WTC11 (cell line): Measurements from ENCODE around the gene KNDC1. TPM values are rescaled to one million over a fixed set of nuclear protein-coding genes. Genes with fewer than 3 reads are reported as not detected.

Experiments used
- ATAC-seq: fragments of 200-7000 bp; cut with Tn5 transposase; 2 replicates; pipeline ENCODE4 v1.10.0; 2021; ENCODE audit warnings: mild to moderate bottlenecking, moderate library complexity
- CTCF ChIA-PET: fragments of 300-600 bp; sonication (Branson Sonifier 250); formaldehyde crosslinking; loops from one replicate; lab custom pipeline; 2021; ENCODE audit warnings: antibody characterized with exemption; lab: Charles Lee
- POLR2A ChIA-PET: fragments of 350-600 bp; sonication (Branson Sonifier 250); formaldehyde crosslinking; loops from one replicate; lab custom pipeline; 2021; ENCODE audit warnings: antibody characterized with exemption; lab: Charles Lee
- DNase-seq: peaks from one replicate; pipeline ENCODE4 v3.0.0; 2021; ENCODE audit warnings: low spot score
- H3K27ac Mint-ChIP-seq: 2 replicates; pipeline ENCODE4 v1.8.0; 2021; ENCODE audit warnings: mixed read lengths
- H3K27me3 Mint-ChIP-seq: 2 replicates; pipeline ENCODE4 v1.8.0; 2021; ENCODE audit warnings: low read depth, mild to moderate bottlenecking, moderate library complexity, mixed read lengths
- H3K36me3 Mint-ChIP-seq: 2 replicates; pipeline ENCODE4 v1.8.0; 2021; ENCODE audit warnings: mixed read lengths
- H3K4me1 Mint-ChIP-seq: 2 replicates; pipeline ENCODE4 v1.8.0; 2022; ENCODE audit warnings: mixed read lengths
- H3K4me3 Mint-ChIP-seq: 2 replicates; pipeline ENCODE4 v1.8.0; 2021; ENCODE audit warnings: mild to moderate bottlenecking, moderate library complexity, mixed read lengths
- H3K9me3 Mint-ChIP-seq: 2 replicates; pipeline ENCODE4 v1.8.0; 2021; ENCODE audit warnings: mixed read lengths
- ATF3 ChIP-seq: sonication (generic); formaldehyde crosslinking; conservative IDR thresholded peaks from 2 replicates; pipeline ENCODE4 v1.8.1; 2022; ENCODE audit warnings: mild to moderate bottlenecking, missing genetic modification reagents
- ESRRA ChIP-seq: sonication (generic); formaldehyde crosslinking; IDR thresholded peaks from 2 replicates; pipeline ENCODE4 v1.8.1; 2022; ENCODE audit warnings: mild to moderate bottlenecking, missing genetic modification reagents, borderline replicate concordance
- HMGA2 ChIP-seq: fragments of 250-450 bp; sonication (Bioruptor Pico); IDR thresholded peaks from 2 replicates; pipeline ENCODE4 v1.4.0; 2021; ENCODE audit warnings: mild to moderate bottlenecking, moderate library complexity
- JUN ChIP-seq: sonication (generic); formaldehyde crosslinking; IDR thresholded peaks from 2 replicates; pipeline ENCODE4 v1.8.0; 2023; ENCODE audit warnings: mild to moderate bottlenecking, missing genetic modification reagents
- NFATC4 ChIP-seq: fragments of 250-450 bp; sonication (Bioruptor Pico); IDR thresholded peaks from 2 replicates; pipeline ENCODE4 v1.9.0; 2021; ENCODE audit warnings: mild to moderate bottlenecking
- NFE2L1 ChIP-seq: sonication (generic); formaldehyde crosslinking; IDR thresholded peaks from 2 replicates; pipeline ENCODE4 v1.8.1; 2023; ENCODE audit warnings: missing genetic modification reagents
- SOX15 ChIP-seq: fragments of 250-450 bp; sonication (Bioruptor Pico); IDR thresholded peaks from 2 replicates; pipeline ENCODE4 v1.9.0; 2021; ENCODE audit warnings: mild to moderate bottlenecking
- SP1 ChIP-seq: sonication (generic); formaldehyde crosslinking; conservative IDR thresholded peaks from 2 replicates; pipeline ENCODE4 v1.8.1; 2022; ENCODE audit warnings: missing genetic modification reagents
- TCF7 ChIP-seq: sonication (generic); formaldehyde crosslinking; IDR thresholded peaks from 2 replicates; pipeline ENCODE4 v1.8.0; 2022; ENCODE audit warnings: mild to moderate bottlenecking, low read depth, missing genetic modification reagents, moderate library complexity
- TP53 ChIP-seq: sonication (generic); formaldehyde crosslinking; IDR thresholded peaks from 2 replicates; pipeline ENCODE4 v1.8.1; 2023; ENCODE audit warnings: mild to moderate bottlenecking, missing genetic modification reagents
- ZNF121 ChIP-seq: sonication (generic); formaldehyde crosslinking; IDR thresholded peaks from 2 replicates; pipeline ENCODE4 v1.8.0; 2023; ENCODE audit warnings: missing genetic modification reagents
- total RNA-seq: library from RNA; stranded (reverse); gene quantifications from 3 replicates; pipeline ENCODE4 v1.2.3, GENCODE V29; 2021
- TF ChIP-seq, protein P1 (sequence below): sonication (generic); formaldehyde crosslinking; IDR thresholded peaks from 2 replicates; pipeline ENCODE4 v1.8.0; 2022; ENCODE audit warnings: mild to moderate bottlenecking, missing genetic modification reagents
- TF ChIP-seq, protein P2 (sequence below): fragments of 250-450 bp; sonication (Bioruptor Pico); IDR thresholded peaks from 2 replicates; pipeline ENCODE4 v1.9.0; 2021; ENCODE audit warnings: mild to moderate bottlenecking
- TF ChIP-seq, protein P3 (sequence below): sonication (generic); formaldehyde crosslinking; IDR thresholded peaks from 2 replicates; pipeline ENCODE4 v1.8.1; 2022; ENCODE audit warnings: mild to moderate bottlenecking, moderate library complexity, missing genetic modification reagents
- TF ChIP-seq, protein P4 (sequence below): sonication (generic); formaldehyde crosslinking; IDR thresholded peaks from 2 replicates; pipeline ENCODE4 v1.8.0; 2022; ENCODE audit warnings: missing genetic modification reagents

The KNDC1 gene
- total RNA-seq, 1 experiment from 2014 or later, result 26.6 TPM

DNA sequence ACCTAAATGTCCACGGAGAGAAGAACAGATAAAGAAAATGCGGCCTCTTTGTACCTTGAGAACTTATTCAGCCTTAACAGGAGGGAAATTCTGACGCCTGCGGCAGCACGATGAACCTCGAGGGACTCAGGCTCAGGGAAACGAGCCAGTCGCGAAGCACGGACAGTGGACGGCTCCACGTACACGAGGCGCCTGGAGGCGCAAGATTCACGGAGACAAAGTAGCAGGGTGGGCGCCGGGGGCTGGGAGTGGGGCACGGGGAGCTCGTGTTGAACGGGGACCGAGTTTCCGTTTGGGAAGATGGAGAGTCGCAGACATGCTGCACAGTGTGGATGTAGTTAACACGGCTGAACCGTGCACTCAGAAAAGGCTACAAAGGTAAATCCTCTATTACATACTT lies 56.8 kb downstream of the KNDC1 start:
- H3K4me1 Mint-ChIP-seq, result peaks cover 10% of the 10 kb centered on the region
- no peak for ATAC-seq
- no peaks in the 10 kb centered on the region for H3K27me3 Mint-ChIP-seq
- H3K36me3 Mint-ChIP-seq, result peaks cover 13% of the 10 kb centered on the region
- peak overlapping the region; percentile 60; the same call in 1 of the 2 replicates for H3K27ac Mint-ChIP-seq
- no peak for TF ChIP-seq ESRRA (CRISPR knock-in tag)
- no peak for TF ChIP-seq HMGA2
- TF ChIP-seq SOX15 (CRISPR knock-in tag), result no peak
- TF ChIP-seq, protein P1, sequence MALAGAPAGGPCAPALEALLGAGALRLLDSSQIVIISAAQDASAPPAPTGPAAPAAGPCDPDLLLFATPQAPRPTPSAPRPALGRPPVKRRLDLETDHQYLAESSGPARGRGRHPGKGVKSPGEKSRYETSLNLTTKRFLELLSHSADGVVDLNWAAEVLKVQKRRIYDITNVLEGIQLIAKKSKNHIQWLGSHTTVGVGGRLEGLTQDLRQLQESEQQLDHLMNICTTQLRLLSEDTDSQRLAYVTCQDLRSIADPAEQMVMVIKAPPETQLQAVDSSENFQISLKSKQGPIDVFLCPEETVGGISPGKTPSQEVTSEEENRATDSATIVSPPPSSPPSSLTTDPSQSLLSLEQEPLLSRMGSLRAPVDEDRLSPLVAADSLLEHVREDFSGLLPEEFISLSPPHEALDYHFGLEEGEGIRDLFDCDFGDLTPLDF (CRISPR knock-in tag), result no peak
- no peak for TF ChIP-seq TP53
- TF ChIP-seq, protein P2, sequence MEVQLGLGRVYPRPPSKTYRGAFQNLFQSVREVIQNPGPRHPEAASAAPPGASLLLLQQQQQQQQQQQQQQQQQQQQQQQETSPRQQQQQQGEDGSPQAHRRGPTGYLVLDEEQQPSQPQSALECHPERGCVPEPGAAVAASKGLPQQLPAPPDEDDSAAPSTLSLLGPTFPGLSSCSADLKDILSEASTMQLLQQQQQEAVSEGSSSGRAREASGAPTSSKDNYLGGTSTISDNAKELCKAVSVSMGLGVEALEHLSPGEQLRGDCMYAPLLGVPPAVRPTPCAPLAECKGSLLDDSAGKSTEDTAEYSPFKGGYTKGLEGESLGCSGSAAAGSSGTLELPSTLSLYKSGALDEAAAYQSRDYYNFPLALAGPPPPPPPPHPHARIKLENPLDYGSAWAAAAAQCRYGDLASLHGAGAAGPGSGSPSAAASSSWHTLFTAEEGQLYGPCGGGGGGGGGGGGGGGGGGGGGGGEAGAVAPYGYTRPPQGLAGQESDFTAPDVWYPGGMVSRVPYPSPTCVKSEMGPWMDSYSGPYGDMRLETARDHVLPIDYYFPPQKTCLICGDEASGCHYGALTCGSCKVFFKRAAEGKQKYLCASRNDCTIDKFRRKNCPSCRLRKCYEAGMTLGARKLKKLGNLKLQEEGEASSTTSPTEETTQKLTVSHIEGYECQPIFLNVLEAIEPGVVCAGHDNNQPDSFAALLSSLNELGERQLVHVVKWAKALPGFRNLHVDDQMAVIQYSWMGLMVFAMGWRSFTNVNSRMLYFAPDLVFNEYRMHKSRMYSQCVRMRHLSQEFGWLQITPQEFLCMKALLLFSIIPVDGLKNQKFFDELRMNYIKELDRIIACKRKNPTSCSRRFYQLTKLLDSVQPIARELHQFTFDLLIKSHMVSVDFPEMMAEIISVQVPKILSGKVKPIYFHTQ, result no peak
- TF ChIP-seq TCF7 (CRISPR knock-in tag), result no peak
- TF ChIP-seq, protein P3, sequence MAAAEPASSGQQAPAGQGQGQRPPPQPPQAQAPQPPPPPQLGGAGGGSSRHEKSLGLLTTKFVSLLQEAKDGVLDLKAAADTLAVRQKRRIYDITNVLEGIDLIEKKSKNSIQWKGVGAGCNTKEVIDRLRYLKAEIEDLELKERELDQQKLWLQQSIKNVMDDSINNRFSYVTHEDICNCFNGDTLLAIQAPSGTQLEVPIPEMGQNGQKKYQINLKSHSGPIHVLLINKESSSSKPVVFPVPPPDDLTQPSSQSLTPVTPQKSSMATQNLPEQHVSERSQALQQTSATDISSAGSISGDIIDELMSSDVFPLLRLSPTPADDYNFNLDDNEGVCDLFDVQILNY (CRISPR knock-in tag), result no peak
- no peak for TF ChIP-seq ATF3 (CRISPR knock-in tag)
- no peak for TF ChIP-seq SP1 (CRISPR knock-in tag)
- no peak for TF ChIP-seq ZNF121 (CRISPR knock-in tag)
- no peak for TF ChIP-seq JUN
- TF ChIP-seq NFATC4 (CRISPR knock-in tag), result no peak
- CTCF ChIA-PET, result interaction anchor here (0.7 to 1.0 kb wide), 2 partner anchors 113 to 305 kb away, joined by 3 read pairs; no protein-coding TSS in a partner anchor
- DNase-seq, result no peak
- POLR2A ChIA-PET, result no interaction called here
- no peak overlapping the region for H3K4me3 Mint-ChIP-seq
- no peaks in the 10 kb centered on the region for H3K9me3 Mint-ChIP-seq

DNA sequence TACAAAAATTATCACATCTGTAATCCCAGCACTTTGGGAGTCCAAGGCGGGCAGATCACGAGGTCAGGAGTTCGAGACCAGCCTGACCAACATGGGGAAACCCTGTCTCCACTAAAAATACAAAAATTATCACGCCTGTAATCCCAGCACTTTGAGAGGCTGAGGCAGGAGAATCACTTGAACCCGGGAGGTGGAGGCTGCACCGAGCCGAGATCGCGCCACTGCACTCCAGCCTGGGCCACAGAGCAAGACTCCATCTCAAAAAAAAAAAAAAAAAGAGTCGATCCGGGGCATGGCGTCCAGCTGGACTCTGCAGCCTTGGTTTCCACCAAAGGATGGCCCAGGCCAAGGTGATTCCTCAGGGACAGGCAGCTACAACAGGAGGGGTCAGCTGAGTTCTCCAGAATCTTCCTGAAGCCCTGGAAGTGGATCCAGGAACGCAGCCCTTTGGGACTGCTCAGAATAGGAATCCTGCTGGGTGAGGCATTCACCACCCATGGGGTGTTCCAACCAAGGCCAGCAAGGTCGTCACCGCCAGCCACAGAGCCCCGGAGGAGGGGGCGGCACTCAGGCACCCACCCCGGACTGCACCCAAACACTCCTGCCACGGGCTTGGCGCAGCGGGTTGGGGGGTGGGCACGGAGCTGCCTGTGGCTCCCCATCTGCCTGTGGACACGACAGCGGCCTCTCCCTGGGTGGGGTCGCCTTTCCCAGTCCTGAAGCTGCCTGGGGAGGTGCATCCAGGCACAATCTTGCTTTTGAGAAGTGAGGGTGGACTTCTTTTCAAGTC lies 58.0 kb downstream of the KNDC1 start:
- peaks cover 8% of the 10 kb centered on the region; the same call in 1 of the 2 replicates for H3K36me3 Mint-ChIP-seq

More for the DNA sequence above, 58.0 kb downstream of the KNDC1 start:
- Mint-ChIP-seq H3K27me3 (no peaks in the 10 kb centered on the region), H3K27ac (no peak overlapping the region), H3K4me1 (peaks cover 10% of the 10 kb centered on the region), H3K9me3 (no peaks in the 10 kb centered on the region), H3K4me3 (no peak overlapping the region)
- no peak for DNase-seq
- POLR2A ChIA-PET, result interaction anchor here (0.7 kb wide), 1 partner anchor 28 kb away, joined by 3 read pairs; no protein-coding TSS in a partner anchor
- ATAC-seq, result no peak
- no peak for TF ChIP-seq NFE2L1 (CRISPR knock-in tag)
- TF ChIP-seq, protein P4, sequence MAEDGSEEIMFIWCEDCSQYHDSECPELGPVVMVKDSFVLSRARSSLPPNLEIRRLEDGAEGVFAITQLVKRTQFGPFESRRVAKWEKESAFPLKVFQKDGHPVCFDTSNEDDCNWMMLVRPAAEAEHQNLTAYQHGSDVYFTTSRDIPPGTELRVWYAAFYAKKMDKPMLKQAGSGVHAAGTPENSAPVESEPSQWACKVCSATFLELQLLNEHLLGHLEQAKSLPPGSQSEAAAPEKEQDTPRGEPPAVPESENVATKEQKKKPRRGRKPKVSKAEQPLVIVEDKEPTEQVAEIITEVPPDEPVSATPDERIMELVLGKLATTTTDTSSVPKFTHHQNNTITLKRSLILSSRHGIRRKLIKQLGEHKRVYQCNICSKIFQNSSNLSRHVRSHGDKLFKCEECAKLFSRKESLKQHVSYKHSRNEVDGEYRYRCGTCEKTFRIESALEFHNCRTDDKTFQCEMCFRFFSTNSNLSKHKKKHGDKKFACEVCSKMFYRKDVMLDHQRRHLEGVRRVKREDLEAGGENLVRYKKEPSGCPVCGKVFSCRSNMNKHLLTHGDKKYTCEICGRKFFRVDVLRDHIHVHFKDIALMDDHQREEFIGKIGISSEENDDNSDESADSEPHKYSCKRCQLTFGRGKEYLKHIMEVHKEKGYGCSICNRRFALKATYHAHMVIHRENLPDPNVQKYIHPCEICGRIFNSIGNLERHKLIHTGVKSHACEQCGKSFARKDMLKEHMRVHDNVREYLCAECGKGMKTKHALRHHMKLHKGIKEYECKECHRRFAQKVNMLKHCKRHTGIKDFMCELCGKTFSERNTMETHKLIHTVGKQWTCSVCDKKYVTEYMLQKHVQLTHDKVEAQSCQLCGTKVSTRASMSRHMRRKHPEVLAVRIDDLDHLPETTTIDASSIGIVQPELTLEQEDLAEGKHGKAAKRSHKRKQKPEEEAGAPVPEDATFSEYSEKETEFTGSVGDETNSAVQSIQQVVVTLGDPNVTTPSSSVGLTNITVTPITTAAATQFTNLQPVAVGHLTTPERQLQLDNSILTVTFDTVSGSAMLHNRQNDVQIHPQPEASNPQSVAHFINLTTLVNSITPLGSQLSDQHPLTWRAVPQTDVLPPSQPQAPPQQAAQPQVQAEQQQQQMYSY (CRISPR knock-in tag), result peak; percentile 79
- CTCF ChIA-PET, result interaction anchor here (1.0 to 1.3 kb wide), 3 partner anchors 28 to 112 kb away, joined by 3 read pairs; no protein-coding TSS in a partner anchor
